Raji (cell line): Measurements from ENCODE around the gene RALGPS2.

Experiments
- POLR2A ChIP-seq: IDR thresholded peaks from 2 replicates; pipeline ENCODE4 v1.6.1; 2011; ENCODE audit warnings: low read depth, low read length, control low read depth; ENCODE audit not compliant: insufficient read depth

The RALGPS2 gene

DNA sequence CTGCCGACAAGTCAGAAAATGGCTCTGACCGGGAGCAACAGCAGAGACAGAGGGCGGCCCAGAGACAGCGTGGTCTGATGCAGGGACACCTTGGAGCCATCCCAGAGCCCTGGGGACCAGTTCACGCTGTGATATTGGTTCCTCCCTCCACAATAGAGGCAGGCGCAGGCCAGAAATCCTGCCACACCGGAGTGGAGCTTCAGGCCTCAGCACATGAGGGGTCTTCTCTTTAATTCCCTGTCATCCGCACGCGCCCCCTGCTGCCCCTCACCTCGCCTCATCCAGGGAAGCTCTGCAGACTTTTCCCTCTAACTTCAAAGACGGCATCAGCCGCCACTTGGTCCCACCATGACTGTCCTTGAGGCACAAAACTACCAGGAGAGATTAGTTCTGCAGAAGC lies 221.4 kb downstream of the RALGPS2 start:
- no peak for TF ChIP-seq POLR2A

DNA sequence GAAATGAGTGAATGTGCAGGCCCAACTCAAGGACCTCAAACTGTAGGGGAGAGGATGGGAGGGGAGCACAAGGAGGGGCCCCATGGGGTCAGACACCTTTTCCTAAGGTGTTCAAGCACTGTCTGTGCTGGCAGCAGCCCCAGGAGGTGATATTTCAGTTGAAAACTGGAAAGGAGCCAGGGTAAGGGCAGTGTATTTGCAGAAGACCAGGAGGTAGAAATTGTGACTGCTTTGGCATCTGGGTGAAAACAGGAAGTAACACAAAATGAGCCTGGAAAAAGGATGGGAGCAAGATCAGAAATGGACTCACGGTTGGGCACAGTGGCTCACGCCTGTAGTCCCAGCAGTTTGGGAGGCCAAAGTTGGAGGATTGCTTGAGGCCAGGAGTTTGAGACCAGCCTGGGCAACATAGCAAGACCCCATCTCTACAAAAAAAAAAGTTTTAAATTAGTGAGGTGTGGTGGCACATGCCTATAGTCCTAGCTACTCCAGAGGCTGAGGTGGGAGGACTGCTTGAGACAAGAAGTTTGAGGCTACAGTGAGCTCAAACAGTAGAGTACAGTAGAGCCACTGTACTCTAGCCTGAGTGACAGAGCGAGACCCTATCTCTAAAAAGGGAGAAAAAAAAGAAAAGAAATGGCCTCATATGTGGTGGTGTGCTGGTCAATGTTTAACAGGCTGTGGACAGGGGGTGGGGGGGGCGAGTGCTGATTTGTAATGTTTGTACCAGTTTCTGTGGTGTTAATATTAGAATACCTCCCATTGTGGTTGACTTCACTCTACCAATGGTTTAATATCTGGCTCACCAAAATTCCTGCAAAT lies 222.0 kb downstream of the RALGPS2 start:
- no peak for TF ChIP-seq POLR2A

DNA sequence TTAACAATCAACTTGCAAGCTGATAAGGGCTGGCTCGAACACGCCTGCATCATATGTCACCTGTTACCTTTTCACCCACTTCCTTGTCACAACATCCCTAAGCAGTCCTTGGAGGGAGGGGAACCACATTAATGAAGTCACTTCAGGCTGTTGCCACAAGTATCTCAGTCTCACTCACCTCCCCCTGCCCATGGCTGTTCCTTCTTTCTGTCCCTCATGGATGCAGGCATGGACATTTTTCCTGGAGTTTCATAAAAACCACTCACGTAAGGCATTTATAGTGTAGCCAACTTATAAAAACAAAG lies 222.6 kb downstream of the RALGPS2 start:
- no peak for TF ChIP-seq POLR2A

DNA sequence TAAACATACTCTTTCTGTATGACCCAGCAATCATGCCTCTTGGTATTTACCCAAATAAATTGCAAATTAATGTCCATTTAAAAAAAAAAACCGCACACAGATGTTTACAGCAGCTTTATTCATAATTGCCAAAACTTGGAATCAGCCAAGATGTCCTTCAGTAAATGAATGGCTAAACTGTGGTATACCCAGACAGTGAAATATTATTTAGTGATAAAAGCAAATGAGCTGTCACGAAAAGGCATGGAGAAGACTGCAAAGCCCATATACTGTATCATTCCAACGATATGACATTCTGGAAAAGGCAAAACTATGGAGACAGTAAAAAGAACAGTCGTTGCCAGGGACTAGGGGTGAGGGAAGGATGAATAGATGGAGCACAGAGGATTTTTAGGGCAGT lies 223.6 kb downstream of the RALGPS2 start:
- no peak for TF ChIP-seq POLR2A

DNA sequence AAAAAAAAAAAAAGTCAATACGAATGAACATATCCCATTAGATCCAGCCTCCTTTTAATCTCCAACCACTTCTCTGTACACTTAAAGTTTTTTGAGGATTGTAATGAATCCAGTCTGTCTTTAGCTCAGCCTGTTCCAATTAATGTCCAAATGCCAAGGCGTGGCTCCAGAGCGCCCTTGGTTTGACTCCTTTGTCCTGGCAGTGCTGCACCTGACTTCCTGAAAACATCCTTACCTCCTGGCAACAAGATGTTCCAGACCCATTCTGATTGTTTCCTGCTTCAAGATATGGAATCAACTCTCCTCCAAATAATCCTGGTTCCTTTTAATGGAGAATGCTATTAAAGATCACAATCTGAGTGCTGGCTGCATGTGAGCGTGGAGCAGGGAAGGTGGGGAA lies 226.6 kb downstream of the RALGPS2 start:
- TF ChIP-seq POLR2A, result no peak

DNA sequence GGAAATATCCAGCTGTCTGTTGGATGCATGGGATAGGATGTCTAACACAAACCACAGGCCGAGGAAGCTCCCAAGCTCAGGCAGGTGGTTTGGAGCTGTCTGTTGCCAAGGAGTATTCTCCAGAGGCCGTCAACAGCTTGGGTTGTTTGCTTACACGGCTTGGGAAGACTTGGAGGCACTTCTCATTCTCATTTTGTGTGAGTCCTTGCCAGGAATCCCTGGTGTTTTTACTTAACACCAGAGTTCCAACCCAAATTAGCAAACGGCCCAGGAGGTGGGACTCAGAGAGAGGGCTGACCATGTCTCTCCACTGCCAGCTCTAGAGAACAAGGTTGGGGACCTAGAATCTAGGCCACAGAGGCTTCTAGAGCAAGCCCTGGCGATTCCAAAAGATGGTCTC lies 228.0 kb downstream of the RALGPS2 start:
- no peak for TF ChIP-seq POLR2A

DNA sequence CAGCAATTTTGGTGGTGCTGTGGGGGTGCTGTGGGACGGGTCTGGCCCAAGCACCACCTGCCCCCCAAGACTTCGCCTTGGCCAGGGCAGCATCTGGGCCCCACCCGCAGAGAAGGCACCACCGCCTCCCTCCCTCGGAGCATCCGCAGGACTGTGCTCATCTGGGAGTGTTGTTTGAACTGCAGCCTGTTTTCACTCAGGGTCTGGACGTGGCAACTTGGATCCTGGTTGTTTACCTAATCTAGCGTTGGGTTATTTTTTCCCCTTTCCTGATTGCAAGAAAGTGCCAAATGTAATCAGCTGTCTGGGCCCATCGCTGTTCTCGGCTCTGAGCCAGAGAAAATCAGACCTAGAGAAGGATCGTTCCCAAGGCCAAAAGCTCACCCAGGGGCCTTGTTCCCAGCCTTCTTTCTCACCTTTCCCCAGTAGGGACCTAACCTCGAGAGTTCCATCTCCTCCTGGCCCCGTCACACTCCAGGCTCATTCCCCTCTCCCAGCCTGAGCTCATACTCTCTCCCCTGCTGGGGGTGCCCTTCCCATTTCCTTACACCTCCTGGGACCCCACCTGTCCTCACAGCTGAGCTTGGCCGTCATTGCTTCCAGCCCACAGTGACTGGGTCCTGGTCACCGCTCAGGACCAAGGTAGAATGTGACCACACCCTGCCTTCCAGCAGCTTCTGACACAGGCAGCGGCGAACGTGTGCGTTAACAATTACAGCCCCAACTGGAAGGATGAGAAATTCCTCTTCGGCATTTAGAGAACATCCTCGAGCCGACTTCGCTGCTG lies 228.7 kb downstream of the RALGPS2 start:
- no peak for TF ChIP-seq POLR2A

DNA sequence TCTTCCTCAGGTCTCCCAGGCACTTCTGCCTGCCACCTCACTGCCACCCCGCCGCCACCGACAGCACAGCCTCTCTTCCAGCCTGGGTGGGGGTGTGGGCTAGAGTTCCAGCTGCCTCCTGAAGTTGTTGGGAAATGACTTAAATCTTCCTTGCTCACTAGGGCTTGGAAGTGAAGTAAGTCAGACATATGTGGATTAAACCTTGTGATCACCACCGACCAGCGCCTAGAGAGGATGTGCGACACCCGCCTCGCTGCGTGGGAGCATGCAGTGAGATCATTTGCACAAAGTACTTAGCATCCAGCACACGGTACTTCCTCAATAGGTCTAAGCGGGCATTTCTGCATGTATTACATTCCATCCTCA lies 229.3 kb downstream of the RALGPS2 start:
- TF ChIP-seq POLR2A, result no peak

DNA sequence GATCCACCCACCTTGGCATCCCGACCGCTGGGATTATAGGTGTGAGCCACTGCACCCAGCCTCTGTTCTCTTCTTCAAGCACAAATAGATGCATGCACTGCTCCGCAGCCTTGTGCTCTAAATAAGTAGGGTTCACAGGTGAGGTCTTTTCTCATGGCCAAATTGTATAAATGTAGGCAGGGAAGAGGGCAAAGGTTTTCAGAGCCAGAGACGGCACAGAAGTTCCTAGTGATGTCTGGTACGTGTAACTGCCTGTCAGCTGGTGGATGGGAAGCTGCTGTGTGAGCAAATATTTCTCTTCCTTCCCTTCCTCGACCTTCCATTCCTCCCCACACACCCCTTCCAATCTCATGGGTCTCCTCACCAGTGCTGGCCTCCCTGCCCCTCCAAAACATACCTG lies 229.9 kb downstream of the RALGPS2 start:
- TF ChIP-seq POLR2A, result no peak

DNA sequence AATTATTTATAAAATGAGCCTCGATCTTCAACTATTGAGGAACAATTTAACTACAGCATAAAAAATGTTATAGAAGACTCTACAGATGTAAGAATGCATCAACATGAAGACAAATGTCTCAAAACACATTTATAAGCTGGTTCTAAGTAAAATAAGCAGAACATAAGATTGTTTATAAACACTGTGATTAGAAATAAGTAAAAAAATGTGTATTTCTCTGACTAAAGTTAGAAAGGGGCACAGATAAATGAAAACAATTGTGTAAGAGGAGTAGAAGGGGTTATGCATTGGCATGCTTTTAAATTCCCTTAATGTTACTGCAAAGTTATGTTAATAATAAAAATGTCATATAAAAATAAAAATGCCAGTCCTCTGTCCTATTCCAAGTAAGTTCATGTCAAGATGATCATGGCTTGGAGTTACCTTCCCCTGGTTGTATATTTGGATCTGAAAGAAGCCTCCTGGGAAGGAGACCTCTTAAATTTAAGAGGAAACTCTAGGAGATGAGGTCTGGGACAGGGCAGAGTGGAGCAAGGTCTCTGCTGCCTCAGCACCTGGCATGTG lies 230.4 kb downstream of the RALGPS2 start:
- no peak for TF ChIP-seq POLR2A

DNA sequence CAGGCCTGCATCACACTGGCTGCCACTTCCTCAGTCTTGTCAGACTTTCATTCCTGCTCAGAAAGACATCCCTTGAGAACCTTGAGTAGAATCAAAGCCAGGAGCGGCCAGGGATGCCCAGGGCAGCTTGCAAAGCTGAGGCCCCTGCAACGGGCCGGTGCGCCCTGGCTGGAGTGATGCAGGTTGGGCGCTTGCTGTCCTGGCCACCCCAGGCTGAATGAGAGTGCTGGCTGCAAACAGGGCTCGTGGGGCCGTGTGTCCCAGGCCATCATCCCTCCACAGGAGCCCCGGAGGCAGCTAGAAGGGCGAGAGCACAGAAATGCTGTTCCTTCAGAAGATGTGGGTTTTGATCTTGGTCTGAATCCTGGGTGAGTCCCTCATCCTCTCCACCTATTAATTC lies 233.4 kb downstream of the RALGPS2 start:
- TF ChIP-seq POLR2A, result no peak

DNA sequence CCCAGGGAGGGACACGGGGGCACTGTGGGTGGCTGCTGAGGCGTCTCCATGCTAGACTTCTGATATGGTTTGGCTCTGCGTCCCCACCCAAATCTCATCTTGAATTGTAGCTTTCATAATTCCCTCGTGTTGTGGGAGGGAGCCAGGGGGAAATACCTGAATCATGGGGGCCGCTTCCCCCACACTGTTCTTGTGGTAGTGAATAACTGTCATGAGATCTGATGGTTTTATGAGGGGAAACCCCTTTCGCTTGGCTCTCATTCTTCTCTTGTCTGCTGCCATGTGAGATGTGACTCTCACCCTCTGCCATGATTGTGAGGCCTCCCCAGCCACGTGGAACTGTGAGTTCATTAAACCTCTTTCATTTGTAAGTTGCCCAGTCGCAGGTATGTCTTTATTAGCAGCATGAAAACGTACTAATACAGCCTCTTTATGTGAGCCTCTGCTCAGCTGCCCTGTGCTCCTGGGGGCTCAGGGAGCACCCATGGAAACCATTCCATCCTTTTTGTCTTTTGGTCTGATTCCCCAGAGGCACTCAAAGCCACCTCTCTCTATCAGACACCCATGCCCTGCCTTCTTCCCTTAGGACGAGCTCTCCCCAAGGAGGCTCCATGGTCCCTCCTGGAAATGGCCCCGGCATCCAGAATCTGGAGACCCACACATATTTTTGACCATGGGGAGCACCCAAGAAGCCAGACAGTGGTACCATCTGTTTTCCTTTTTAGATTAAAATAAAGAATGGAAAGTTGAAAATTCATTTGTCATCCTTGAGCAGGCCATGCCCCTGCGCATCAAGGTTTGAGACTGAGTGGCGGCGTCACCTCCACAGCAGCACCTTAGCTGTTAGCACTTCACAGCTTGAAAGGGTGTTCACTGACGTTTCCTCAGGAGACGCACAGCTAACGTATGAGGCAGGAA lies 234.8 kb downstream of the RALGPS2 start:
- TF ChIP-seq POLR2A, result no peak

DNA sequence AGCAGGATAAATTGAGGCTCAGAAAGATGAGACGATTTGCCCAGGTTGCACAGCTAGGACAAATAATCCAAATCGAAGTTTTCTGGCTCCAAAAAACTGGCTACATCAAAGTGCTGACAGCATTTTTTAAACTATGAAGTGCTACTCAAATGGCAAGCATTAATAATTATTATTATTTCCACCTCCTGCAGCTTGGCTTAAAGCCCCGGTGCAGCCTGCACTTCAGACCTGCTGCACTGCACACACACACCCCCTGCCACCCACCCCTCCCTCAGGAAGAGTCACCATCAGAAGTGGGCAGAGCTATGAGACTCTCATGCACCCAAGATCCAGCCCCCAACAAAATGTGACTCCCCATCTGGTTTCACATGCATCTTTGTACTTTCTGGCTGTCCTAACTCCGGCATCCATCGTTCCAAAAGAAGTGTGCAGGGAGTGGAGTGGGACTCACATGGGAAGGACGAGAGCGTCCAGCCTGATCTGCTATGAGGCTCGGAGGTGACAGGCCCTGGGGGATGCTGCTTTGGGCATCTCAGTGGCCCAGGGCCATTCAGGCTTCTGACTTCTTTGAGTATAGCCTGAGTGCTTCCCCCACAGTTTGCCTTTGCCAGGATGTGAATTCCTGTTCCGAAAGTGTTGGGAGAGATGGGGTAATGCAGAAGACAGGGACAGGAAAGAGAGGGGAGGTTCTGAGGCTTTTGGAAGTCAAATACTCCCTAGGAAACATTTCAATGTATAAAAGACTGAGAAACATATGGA lies 235.6 kb downstream of the RALGPS2 start:
- TF ChIP-seq POLR2A, result no peak

DNA sequence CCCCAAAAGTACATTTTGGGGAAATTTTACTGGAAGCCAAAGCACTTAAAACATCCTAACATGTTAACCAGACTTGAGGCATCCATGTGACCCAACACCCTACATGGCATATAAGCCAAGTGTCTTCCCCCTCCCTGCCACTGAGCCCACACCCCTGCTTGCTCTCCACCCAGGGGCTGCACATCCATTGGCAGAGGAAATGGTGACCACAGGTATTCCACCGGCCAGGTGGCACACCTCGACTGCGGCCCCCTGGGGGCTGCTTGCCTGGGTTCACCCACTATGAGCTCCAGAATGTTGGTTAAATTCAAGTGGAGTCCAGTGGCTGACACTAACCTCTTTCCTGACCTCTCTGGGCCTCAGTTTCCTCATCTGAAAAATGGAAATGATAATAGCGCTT lies 236.3 kb downstream of the RALGPS2 start:
- no peak for TF ChIP-seq POLR2A
